Measurements from ENCODE around the gene TMIGD3. TPM values are rescaled to one million over a fixed set of nuclear protein-coding genes. Genes with fewer than 3 reads are reported as not detected.

The TMIGD3 gene
- total RNA-seq, 1 experiment from 2014 or later: not detected

- no peaks in the 10 kb centered on the region for H3K27me3 Mint-ChIP-seq (ENCODE audit: insufficient read depth, unreplicated experiment)
- no peak overlapping the region for H3K27ac Mint-ChIP-seq (ENCODE audit: low read depth, unreplicated experiment)
- H3K4me3 Mint-ChIP-seq (ENCODE audit: unreplicated experiment): no peak overlapping the region
- CTCF ChIA-PET: interaction anchor here (0.5 to 2.2 kb wide), 3 partner anchors 37 to 1460 kb away, joined by 3 to 6 read pairs (median 4); no protein-coding TSS in a partner anchor
- POLR2A ChIA-PET: no interaction called here
- H3K4me1 Mint-ChIP-seq (ENCODE audit: insufficient read depth, unreplicated experiment): no peaks in the 10 kb centered on the region
- no peaks in the 10 kb centered on the region for H3K9me3 Mint-ChIP-seq (ENCODE audit: unreplicated experiment)
- no TSS peak for BruUV-seq (replicated peaks)
- intact Hi-C loops (cut with micrococcal nuclease): no loop called here
- no peak for TF ChIP-seq CTCF (IDR thresholded peaks at IDR 0.05; ENCODE audit: unreplicated experiment)
- DNase-seq (ENCODE audit: unreplicated experiment): no peak
- no peaks in the 10 kb centered on the region for H3K36me3 Mint-ChIP-seq (ENCODE audit: insufficient read depth, unreplicated experiment)
These were observed 32.4 kb downstream of the TMIGD3 start for GRCh38 chr1:111471012-111471411.

- ChIA-PET POLR2A (no interaction called here), CTCF (interaction anchor here (0.5 to 2.2 kb wide), 2 partner anchors 38 to 1146 kb away, joined by 3 to 6 read pairs; no protein-coding TSS in a partner anchor)
- no peaks in the 10 kb centered on the region for H3K36me3 Mint-ChIP-seq (ENCODE audit: insufficient read depth, unreplicated experiment)
- no peak overlapping the region for H3K27ac Mint-ChIP-seq (ENCODE audit: low read depth, unreplicated experiment)
- no TSS peak for BruUV-seq (replicated peaks)
- intact Hi-C loops (cut with micrococcal nuclease): no loop called here
- H3K4me1 Mint-ChIP-seq (ENCODE audit: insufficient read depth, unreplicated experiment): no peaks in the 10 kb centered on the region
- no peak overlapping the region for H3K4me3 Mint-ChIP-seq (ENCODE audit: unreplicated experiment)
- H3K27me3 Mint-ChIP-seq (ENCODE audit: insufficient read depth, unreplicated experiment): no peaks in the 10 kb centered on the region
- DNase-seq (ENCODE audit: unreplicated experiment): no peak
- H3K9me3 Mint-ChIP-seq (ENCODE audit: unreplicated experiment): no peaks in the 10 kb centered on the region
- no peak for TF ChIP-seq CTCF (IDR thresholded peaks at IDR 0.05; ENCODE audit: unreplicated experiment)
These were observed 32.8 kb downstream of the TMIGD3 start for GRCh38 chr1:111470596-111470995.

GRCh38 chr1:111469539-111469938 lies 33.9 kb downstream of the TMIGD3 start:
- Mint-ChIP-seq H3K4me1 (ENCODE audit: insufficient read depth, unreplicated experiment) (no peaks in the 10 kb centered on the region), H3K9me3 (ENCODE audit: unreplicated experiment) (no peaks in the 10 kb centered on the region), H3K27ac (ENCODE audit: low read depth, unreplicated experiment) (no peak overlapping the region), H3K27me3 (ENCODE audit: insufficient read depth, unreplicated experiment) (no peaks in the 10 kb centered on the region), H3K36me3 (ENCODE audit: insufficient read depth, unreplicated experiment) (no peaks in the 10 kb centered on the region), H3K4me3 (ENCODE audit: unreplicated experiment) (no peak overlapping the region)
- intact Hi-C loops (cut with micrococcal nuclease): no loop called here
- no TSS peak for BruUV-seq (replicated peaks)
- CTCF ChIA-PET: no interaction called here
- POLR2A ChIA-PET: no interaction called here
- no peak for DNase-seq (ENCODE audit: unreplicated experiment)
- TF ChIP-seq CTCF (IDR thresholded peaks at IDR 0.05; ENCODE audit: unreplicated experiment): no peak

- Mint-ChIP-seq H3K27me3 (ENCODE audit: insufficient read depth, unreplicated experiment) (no peaks in the 10 kb centered on the region), H3K27ac (ENCODE audit: low read depth, unreplicated experiment) (no peak overlapping the region), H3K4me3 (ENCODE audit: unreplicated experiment) (no peak overlapping the region), H3K9me3 (ENCODE audit: unreplicated experiment) (no peaks in the 10 kb centered on the region), H3K4me1 (ENCODE audit: insufficient read depth, unreplicated experiment) (no peaks in the 10 kb centered on the region), H3K36me3 (ENCODE audit: insufficient read depth, unreplicated experiment) (no peaks in the 10 kb centered on the region)
- intact Hi-C loops (cut with micrococcal nuclease): no loop called here
- no TSS peak for BruUV-seq (replicated peaks)
- no peak for DNase-seq (ENCODE audit: unreplicated experiment)
- ChIA-PET CTCF (interaction anchor here (0.7 kb wide), 1 partner anchor 991 kb away, joined by 3 read pairs; no protein-coding TSS in a partner anchor), POLR2A (no interaction called here)
- TF ChIP-seq CTCF (IDR thresholded peaks at IDR 0.05; ENCODE audit: unreplicated experiment): no peak
These were observed 34.7 kb downstream of the TMIGD3 start for GRCh38 chr1:111468717-111469100.

All from MCF 10A (cell line).